HepG2 (cell line): Measurements from ENCODE around the gene C1QTNF1. TPM values are rescaled to one million over a fixed set of nuclear protein-coding genes. Genes with fewer than 3 reads are reported as not detected.

Source experiments
- BRF2 ChIP-seq: sonication (generic); formaldehyde crosslinking; IDR thresholded peaks from 2 replicates; pipeline ENCODE4 v1.8.1; 2022; ENCODE audit warnings: mild to moderate bottlenecking, missing genetic modification reagents
- FLYWCH1 ChIP-seq: sonication (generic); formaldehyde crosslinking; IDR thresholded peaks from 2 replicates; pipeline ENCODE4 v1.8.1; 2023; ENCODE audit warnings: mild to moderate bottlenecking, missing genetic modification reagents
- HDAC1 ChIP-seq: sonication (generic); formaldehyde crosslinking; IDR thresholded peaks from 2 replicates; pipeline ENCODE4 v1.5.1; 2020; ENCODE audit warnings: mild to moderate bottlenecking, missing genetic modification reagents
- KDM5B ChIP-seq: sonication (generic); formaldehyde crosslinking; IDR thresholded peaks from 2 replicates; pipeline ENCODE4 v1.4.0; 2020; ENCODE audit warnings: missing genetic modification reagents, mild to moderate bottlenecking, borderline replicate concordance
- MAFF ChIP-seq: IDR thresholded peaks from 2 replicates; pipeline ENCODE4 v1.6.1; 2011; ENCODE audit warnings: low read depth, low read length, improper control_type of control experiment
- MIER3 ChIP-seq: IDR thresholded peaks from 2 replicates; pipeline ENCODE4 v1.6.1; 2016; ENCODE audit warnings: missing compliant biosample characterization, borderline replicate concordance
- MYPOP ChIP-seq: sonication (generic); formaldehyde crosslinking; IDR thresholded peaks from 2 replicates; pipeline ENCODE4 v1.8.1; 2023; ENCODE audit warnings: mild to moderate bottlenecking, moderate library complexity, missing genetic modification reagents
- REXO4 ChIP-seq: sonication (generic); formaldehyde crosslinking; IDR thresholded peaks from 2 replicates; pipeline ENCODE4 v1.8.0; 2022; ENCODE audit warnings: missing genetic modification reagents, mild to moderate bottlenecking, borderline replicate concordance
- TBX2 ChIP-seq: sonication (generic); formaldehyde crosslinking; IDR thresholded peaks from 2 replicates; pipeline ENCODE4 v1.5.0; 2020; ENCODE audit warnings: missing genetic modification reagents, mild to moderate bottlenecking, borderline replicate concordance
- TCF12 ChIP-seq, 2 experiments: fragments of 450-650 bp in 1 of 2; sonication (generic) in 1 of 2; formaldehyde crosslinking in 1 of 2; IDR thresholded peaks; 2 replicates each; pipeline versions ENCODE4 v1.6.1 to v1.8.0; 2017 to 2022; ENCODE audit warnings: antibody characterized with exemption in 1 of 2, mild to moderate bottlenecking in 1 of 2, missing genetic modification reagents in 1 of 2, moderate library complexity in 1 of 2
- TIGD3 ChIP-seq: sonication (generic); formaldehyde crosslinking; IDR thresholded peaks from 2 replicates; pipeline ENCODE4 v1.5.1; 2020; ENCODE audit warnings: mild to moderate bottlenecking, missing genetic modification reagents, borderline replicate concordance
- ZFP62 ChIP-seq: sonication (generic); formaldehyde crosslinking; IDR thresholded peaks from 2 replicates; pipeline ENCODE4 v1.4.0; 2020; ENCODE audit warnings: missing genetic modification reagents
- ZFY ChIP-seq: sonication (generic); formaldehyde crosslinking; IDR thresholded peaks from 2 replicates; pipeline ENCODE4 v1.4.0; 2020; ENCODE audit warnings: missing genetic modification reagents
- ZNF143 ChIP-seq: sonication (generic); formaldehyde crosslinking; IDR thresholded peaks from 2 replicates; pipeline ENCODE4 v1.4.0; 2020; ENCODE audit warnings: missing genetic modification reagents
- ZNF281 ChIP-seq: sonication (generic); formaldehyde crosslinking; IDR thresholded peaks from 2 replicates; pipeline ENCODE4 v1.4.0; 2020; ENCODE audit warnings: missing genetic modification reagents, borderline replicate concordance
- ZNF446 ChIP-seq: sonication (generic); formaldehyde crosslinking; IDR thresholded peaks from 2 replicates; pipeline ENCODE4 v1.5.0; 2020; ENCODE audit warnings: mild to moderate bottlenecking, missing genetic modification reagents
- ZNF597 ChIP-seq: sonication (generic); formaldehyde crosslinking; IDR thresholded peaks from 2 replicates; pipeline ENCODE4 v1.5.0; 2020; ENCODE audit warnings: missing genetic modification reagents
- ZNF703 ChIP-seq: sonication (generic); formaldehyde crosslinking; IDR thresholded peaks from 2 replicates; pipeline ENCODE4 v1.5.1; 2020; ENCODE audit warnings: missing genetic modification reagents, mild to moderate bottlenecking, moderate library complexity, borderline replicate concordance
- ZNF713 ChIP-seq: sonication (generic); formaldehyde crosslinking; IDR thresholded peaks from 2 replicates; pipeline ENCODE4 v1.4.0; 2020; ENCODE audit warnings: mild to moderate bottlenecking, missing genetic modification reagents
- ZNF780A ChIP-seq: sonication (generic); formaldehyde crosslinking; IDR thresholded peaks from 2 replicates; pipeline ENCODE4 v1.8.0; 2022; ENCODE audit warnings: mild to moderate bottlenecking, missing genetic modification reagents, moderate library complexity
- polyA plus RNA-seq, 8 experiments: library from polyadenylated mRNA; depleted of rRNA in 3 of 8; stranded (reverse) in 7 of 8; unstranded in 1 of 8; fragments of >200 nt; fragmentation: Illumina TruSeq in 4 of 8; extraction: Trizol in 4 of 8; gene quantifications; 2 replicates each; pipeline versions ENCODE4 v1.2.1 to v1.2.3, GENCODE V29; 2011 to 2016; ENCODE audit warnings: low read depth in 4 of 8, missing spikeins in 1 of 8, mixed read lengths in 1 of 8; ENCODE audit not compliant: insufficient read depth in 1 of 8
- total RNA-seq, 5 experiments: library from RNA; depleted of rRNA; stranded (reverse); fragments of >200 nt; fragmentation: Illumina TruSeq; extraction: Trizol; gene quantifications; 2 replicates each; pipeline ENCODE4 v1.2.3, GENCODE V29; 2016; ENCODE audit warnings: low read depth in 1 of 5

C1QTNF1 gene
- total and polyA plus RNA-seq, 2 of the 13 experiments (the other 11 are each of a cell fraction or from before 2014, with no cell fraction given) = 0.18 to 0.86 TPM

GRCh38 chr17:79026376-79027273, 2.7 kb downstream of the C1QTNF1 start (continued):
- TF ChIP-seq ZNF281 (CRISPR knock-in tag) (peak; percentile 91), ZNF703 (CRISPR knock-in tag) (no peak), TIGD3 (CRISPR knock-in tag) (no peak), MAFF (no peak), ZNF713 (CRISPR knock-in tag) (0 out of 2 replicates have a peak, but pooled peaks have one; percentile 27), REXO4 (no peak), MYPOP (CRISPR knock-in tag) (peak; percentile 84), MIER3 (CRISPR knock-in tag) (peak; percentile 37; the same call in 1 of the 2 replicates), HDAC1 (CRISPR knock-in tag) (peak; percentile 95), ZNF597 (CRISPR knock-in tag) (no peak), BRF2 (CRISPR knock-in tag) (no peak), TBX2 (CRISPR knock-in tag) (peak; percentile 46), ZNF446 (CRISPR knock-in tag) (no peak), FLYWCH1 (CRISPR knock-in tag) (no peak), ZNF780A (CRISPR knock-in tag) (no peak), KDM5B (CRISPR knock-in tag) (peak; percentile 42; the same call in 1 of the 2 replicates), TCF12 (IDR thresholded peaks at IDR 0.05) (no peak), TCF12 (CRISPR knock-in tag; IDR thresholded peaks at IDR 0.05) (peak; percentile 68), ZNF143 (CRISPR knock-in tag) (no peak; the same call in 1 of the 2 replicates), ZFY (CRISPR knock-in tag) (no peak; the same call in 1 of the 2 replicates), ZFP62 (CRISPR knock-in tag) (no peak)
